ENCODE results near the gene ROPN1.
A peak's percentile ranks its signal among the peaks of the same experiment; 100 is the strongest.
"Not testable (repeated sequence)": the region's sequence is repeated elsewhere in the genome, so short reads cannot be mapped to it uniquely, and the experiment has no call there.

The ROPN1 gene

DNA sequence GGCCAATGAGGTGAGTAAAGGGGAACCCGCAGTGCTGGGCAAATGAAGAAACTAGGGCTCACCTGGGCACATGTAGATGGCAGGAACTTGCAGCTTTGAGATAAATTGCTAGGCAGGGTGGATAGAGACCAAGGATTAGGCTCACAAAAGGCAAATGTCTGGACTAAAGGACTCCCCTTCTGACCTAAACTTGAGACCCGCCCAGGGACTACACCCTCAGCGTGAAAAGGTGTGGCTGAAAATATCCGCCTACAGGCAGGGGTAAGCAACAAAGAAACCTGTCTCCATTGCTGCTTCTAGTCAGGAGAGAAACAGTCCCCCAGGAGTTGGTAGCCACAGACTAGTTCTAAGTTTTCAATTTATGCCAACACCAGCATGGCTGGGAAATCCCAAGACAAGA, 10.6 kb downstream of the ROPN1 start:
- peaks cover 61% of the 10 kb centered on the region for H3K27me3 Mint-ChIP-seq
- H3K4me1 Mint-ChIP-seq; H3K4me3 Mint-ChIP-seq; H3K27ac Mint-ChIP-seq (ENCODE audit: low read depth); ATAC-seq (replicated peaks; ENCODE audit: extremely low read depth, poor library complexity, severe bottlenecking); H3K9me3 Mint-ChIP-seq; H3K36me3 Mint-ChIP-seq (ENCODE audit: insufficient read depth); DNase-seq (ENCODE audit: low spot score in 2 of 2): not testable (repeated sequence)

DNA sequence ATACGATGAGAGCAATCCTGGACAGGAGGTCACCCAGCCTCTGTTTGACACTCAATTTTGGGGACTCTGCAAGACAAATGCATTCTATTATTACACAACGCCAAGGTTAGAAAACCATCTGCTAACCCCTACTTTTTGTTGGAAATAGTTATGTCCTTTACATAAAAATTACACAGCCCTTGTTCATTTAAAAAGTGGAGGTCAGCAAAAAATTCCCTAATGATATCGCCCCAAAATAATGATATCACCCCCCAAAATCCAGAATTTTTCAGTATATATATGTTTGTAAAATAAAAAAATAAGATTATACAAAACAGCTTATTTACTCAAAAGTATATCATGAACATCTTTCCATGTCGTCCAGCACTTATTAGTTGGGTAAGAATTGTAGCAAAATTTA, 11.4 kb downstream of the ROPN1 start:
- Mint-ChIP-seq H3K27ac (ENCODE audit: low read depth) (no peak overlapping the region), H3K4me3 (no peak overlapping the region), H3K36me3 (ENCODE audit: insufficient read depth) (no peaks in the 10 kb centered on the region), H3K27me3 (peaks cover 61% of the 10 kb centered on the region), H3K9me3 (no peaks in the 10 kb centered on the region), H3K4me1 (no peaks in the 10 kb centered on the region)
- ATAC-seq (replicated peaks; ENCODE audit: extremely low read depth, poor library complexity, severe bottlenecking) (no peak), DNase-seq (ENCODE audit: low spot score in 2 of 2) (no peak)

DNA sequence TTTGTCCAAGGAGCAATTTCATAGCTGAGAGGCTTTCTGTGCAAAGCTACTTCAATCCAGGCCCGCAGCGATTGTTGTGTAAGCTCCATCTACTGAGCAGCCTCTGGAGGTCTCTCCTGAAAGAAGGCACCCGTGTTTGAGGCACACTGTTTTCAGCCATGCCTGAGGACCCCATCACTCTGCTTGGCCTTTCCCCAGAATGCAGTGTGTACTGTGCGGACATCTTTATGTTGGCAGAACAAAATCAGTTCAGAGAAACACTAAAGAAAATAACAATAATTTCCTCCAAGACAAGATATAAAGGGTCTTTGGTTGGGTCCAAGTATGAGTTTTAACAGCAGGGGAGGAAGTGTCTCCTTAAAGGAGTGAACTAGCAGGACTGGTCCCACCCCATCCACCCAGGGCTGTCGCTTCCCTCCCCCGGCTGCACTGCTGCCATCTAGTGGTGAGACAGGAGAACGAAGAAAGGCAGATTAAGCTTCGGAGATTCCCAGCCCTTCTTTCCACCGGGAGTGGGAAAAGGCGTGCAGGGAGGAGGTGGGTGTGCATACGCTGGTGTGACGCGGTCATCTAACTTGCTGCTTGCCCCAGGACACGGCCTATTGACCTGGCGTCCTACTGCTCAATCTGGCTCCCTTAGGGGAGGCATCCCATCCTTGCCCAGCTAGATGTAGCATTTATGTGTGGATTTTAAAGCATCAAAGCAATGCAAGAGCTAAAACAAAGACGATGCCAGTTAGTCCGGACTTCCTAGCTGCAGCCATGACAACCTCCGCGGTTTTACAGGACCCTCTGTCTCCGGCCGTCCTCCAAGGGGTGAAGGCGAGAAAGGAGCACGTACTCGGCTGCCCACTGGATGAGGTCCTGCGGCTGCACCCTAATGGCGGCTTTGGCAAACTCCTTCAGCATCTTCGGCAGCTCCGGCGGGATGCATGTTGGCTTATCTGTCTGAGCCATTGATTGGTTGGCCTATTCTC, 12.1 kb downstream of the ROPN1 start:
- H3K27ac Mint-ChIP-seq (ENCODE audit: low read depth); DNase-seq (ENCODE audit: low spot score in 2 of 2); H3K4me1 Mint-ChIP-seq; H3K9me3 Mint-ChIP-seq; H3K4me3 Mint-ChIP-seq; H3K36me3 Mint-ChIP-seq (ENCODE audit: insufficient read depth): not testable (repeated sequence)
- H3K27me3 Mint-ChIP-seq = peaks cover 57% of the 10 kb centered on the region
- peak; percentile 79 for ATAC-seq (replicated peaks; ENCODE audit: extremely low read depth, poor library complexity, severe bottlenecking)

DNA sequence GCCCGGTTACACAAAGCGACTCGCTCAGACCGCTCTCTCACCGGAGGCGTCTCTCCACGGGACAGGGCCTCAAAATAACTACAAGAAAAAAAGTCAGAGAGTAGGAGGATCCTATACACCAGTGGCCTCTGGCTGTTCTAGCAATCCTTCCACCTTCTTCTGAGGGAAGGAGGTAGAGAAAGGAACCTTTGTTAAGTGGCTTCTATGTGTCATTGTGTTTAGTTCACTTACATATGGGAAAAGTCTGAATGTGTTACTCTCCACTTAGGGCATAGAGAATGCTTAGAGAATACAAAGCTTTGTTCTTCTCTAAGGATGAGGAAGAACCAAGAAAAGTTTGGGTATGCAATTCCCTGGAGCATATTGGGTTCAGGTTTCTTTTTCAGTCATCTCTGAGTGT, 15.0 kb downstream of the ROPN1 start:
- not testable (repeated sequence) for DNase-seq (ENCODE audit: low spot score in 2 of 2); ATAC-seq (replicated peaks; ENCODE audit: extremely low read depth, poor library complexity, severe bottlenecking); H3K4me1 Mint-ChIP-seq; H3K4me3 Mint-ChIP-seq; H3K27ac Mint-ChIP-seq (ENCODE audit: low read depth); H3K36me3 Mint-ChIP-seq (ENCODE audit: insufficient read depth); H3K9me3 Mint-ChIP-seq
- H3K27me3 Mint-ChIP-seq = peaks cover 48% of the 10 kb centered on the region

DNA sequence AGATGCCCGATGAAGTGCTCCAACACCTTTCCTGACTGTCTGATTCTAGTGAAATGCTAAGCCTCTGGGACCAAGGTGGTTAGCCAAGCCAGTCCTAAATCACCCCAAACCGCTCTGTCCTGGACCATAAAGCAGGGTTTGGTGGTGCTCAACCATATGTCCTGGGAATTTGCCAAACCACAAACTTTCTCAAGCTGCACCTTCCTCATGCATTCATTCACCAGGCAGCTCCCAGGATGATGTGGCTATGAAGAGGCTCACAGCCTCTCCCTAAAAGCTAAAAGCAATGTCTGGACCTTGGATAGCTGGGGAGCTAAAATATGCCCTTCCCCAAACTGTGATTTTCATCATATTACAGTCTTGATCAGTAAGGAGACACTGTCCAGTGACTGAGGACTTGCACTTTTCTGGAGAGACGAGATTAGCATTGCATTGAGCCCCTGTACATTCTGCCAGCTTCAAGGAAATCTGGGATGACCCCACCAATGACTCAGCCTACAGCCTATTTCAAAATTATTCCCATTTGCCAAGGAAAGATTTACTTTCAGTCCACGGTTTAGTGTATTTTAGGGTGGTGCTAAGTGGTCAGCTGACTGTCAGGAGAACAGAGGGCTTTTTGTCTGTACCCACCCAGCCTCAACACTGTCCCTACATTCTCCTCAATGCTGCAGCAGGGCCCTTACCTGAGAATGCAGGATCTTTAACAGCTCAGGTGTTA, 15.6 kb downstream of the ROPN1 start:
- ATAC-seq (replicated peaks; ENCODE audit: extremely low read depth, poor library complexity, severe bottlenecking); DNase-seq (ENCODE audit: low spot score in 2 of 2): not testable (repeated sequence)
- peaks cover 48% of the 10 kb centered on the region for H3K27me3 Mint-ChIP-seq

DNA sequence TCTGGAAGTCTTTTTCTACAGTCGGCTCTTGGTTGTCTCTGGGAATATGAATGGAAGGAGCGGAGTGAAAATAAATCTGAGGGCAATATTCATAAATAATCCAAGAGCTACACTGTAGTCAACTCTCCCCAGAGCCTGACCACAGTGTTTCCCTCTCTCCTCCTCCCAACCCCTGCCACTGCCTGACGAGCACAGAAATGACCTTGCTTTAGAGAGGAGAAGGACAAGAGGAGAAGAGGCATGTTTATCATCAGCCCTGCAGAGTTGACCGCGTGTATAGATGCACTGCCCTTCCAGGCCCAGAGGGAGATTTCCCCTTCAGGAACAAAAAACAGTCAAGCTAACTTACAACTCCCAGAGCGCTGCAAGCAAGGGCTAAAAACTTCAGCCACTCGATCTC, 16.9 kb downstream of the ROPN1 start:
- H3K4me1 Mint-ChIP-seq; H3K9me3 Mint-ChIP-seq; H3K36me3 Mint-ChIP-seq (ENCODE audit: insufficient read depth); H3K4me3 Mint-ChIP-seq; ATAC-seq (replicated peaks; ENCODE audit: extremely low read depth, poor library complexity, severe bottlenecking); H3K27ac Mint-ChIP-seq (ENCODE audit: low read depth); DNase-seq (ENCODE audit: low spot score in 2 of 2): not testable (repeated sequence)
- peaks cover 49% of the 10 kb centered on the region for H3K27me3 Mint-ChIP-seq

More for the DNA sequence above, 15.6 kb downstream of the ROPN1 start:
- not testable (repeated sequence) for H3K9me3 Mint-ChIP-seq; H3K4me1 Mint-ChIP-seq; H3K27ac Mint-ChIP-seq (ENCODE audit: low read depth); H3K36me3 Mint-ChIP-seq (ENCODE audit: insufficient read depth); H3K4me3 Mint-ChIP-seq

DNA sequence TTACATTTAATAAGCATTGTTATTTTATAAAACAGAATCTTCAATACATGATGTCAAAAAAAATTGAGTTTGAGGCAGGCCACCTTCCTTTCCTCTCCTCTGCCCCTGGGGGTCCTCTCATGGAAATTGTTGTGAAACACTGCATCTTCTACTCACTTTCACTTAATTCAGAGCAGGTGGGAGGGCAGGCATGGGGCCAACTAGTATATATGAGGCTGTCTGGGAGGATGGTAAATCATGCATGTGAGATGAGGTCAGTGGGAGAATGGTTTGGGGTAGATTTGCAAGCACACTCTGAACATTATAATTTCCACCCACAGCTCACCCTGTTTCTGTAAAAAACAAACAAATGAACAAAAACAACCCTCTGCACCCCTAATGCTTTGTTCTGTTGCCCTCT, 20.5 kb downstream of the ROPN1 start:
- Mint-ChIP-seq H3K4me3 (no peak overlapping the region), H3K36me3 (ENCODE audit: insufficient read depth) (no peaks in the 10 kb centered on the region), H3K27ac (ENCODE audit: low read depth) (no peak overlapping the region), H3K27me3 (peaks cover 58% of the 10 kb centered on the region), H3K4me1 (no peaks in the 10 kb centered on the region), H3K9me3 (no peaks in the 10 kb centered on the region)
- ATAC-seq (replicated peaks; ENCODE audit: extremely low read depth, poor library complexity, severe bottlenecking) = no peak
- no peak for DNase-seq (ENCODE audit: low spot score in 2 of 2)

DNA sequence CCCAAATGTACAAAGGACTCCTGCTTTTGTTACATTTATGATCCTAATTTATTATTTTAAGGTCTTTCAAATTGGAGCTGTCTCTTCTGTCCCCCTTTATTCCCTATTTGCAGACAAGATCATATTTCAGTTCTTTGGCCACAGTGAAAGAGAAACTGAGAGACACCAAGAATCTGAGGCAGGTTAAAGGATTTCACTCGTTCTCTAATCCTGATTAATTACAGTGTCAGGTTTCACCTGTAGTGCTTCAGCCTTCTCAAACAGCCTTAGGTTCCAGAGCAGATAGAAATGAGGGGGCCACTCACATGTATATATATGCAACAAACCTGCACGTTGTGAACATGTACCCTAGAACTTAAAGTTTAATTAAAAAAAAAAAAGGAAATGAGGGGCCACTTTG, 24.7 kb downstream of the ROPN1 start:
- not testable (repeated sequence) for H3K4me1 Mint-ChIP-seq; H3K36me3 Mint-ChIP-seq (ENCODE audit: insufficient read depth); H3K9me3 Mint-ChIP-seq; H3K27ac Mint-ChIP-seq (ENCODE audit: low read depth); DNase-seq (ENCODE audit: low spot score in 2 of 2); H3K4me3 Mint-ChIP-seq; ATAC-seq (replicated peaks; ENCODE audit: extremely low read depth, poor library complexity, severe bottlenecking)
- peaks cover 41% of the 10 kb centered on the region for H3K27me3 Mint-ChIP-seq

DNA sequence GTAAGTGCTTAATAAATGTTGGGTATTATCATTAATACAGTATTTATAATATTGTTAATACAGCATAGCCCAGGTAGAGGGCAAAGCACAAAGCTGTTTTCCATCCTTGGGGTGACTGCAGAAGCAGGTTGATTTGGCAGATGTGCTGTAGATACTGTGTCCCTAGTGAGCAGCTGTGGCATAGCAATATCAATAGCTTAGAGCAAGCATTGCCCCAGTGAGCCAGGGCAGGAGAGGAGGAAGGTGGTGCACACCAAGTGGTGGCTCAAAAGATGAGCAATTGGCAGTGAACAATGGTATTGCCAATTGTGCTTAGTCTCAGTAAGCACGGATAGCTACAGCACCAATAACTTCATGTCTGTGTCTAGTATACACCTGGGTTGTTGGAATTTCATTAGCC, 25.1 kb downstream of the ROPN1 start:
- peaks cover 36% of the 10 kb centered on the region for H3K27me3 Mint-ChIP-seq
- peak; percentile 89 for ATAC-seq (replicated peaks; ENCODE audit: extremely low read depth, poor library complexity, severe bottlenecking)
- H3K4me3 Mint-ChIP-seq = not testable (repeated sequence)

DNA sequence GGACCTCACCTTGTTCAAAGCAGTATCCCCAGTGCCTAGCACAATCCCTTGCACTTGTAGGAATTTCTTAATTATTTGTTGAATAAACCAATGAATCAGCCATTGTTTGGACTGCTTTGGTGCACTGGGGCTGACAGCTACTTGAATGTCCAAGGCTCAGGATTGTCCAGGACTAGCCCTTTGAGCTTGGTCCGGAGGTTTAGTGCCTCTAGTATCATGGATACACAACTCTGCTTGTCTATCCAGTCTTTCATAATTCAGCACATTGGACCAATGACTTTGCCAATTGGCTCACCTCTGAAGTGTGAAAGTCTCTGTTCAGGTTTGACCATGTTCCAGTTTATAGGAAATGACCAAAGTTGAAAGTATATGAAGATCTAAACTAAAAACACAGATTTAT, 27.1 kb downstream of the ROPN1 start:
- not testable (repeated sequence) for H3K9me3 Mint-ChIP-seq; H3K36me3 Mint-ChIP-seq (ENCODE audit: insufficient read depth); H3K4me3 Mint-ChIP-seq; DNase-seq (ENCODE audit: low spot score in 2 of 2); H3K27ac Mint-ChIP-seq (ENCODE audit: low read depth); H3K4me1 Mint-ChIP-seq; ATAC-seq (replicated peaks; ENCODE audit: extremely low read depth, poor library complexity, severe bottlenecking)
- peaks cover 19% of the 10 kb centered on the region for H3K27me3 Mint-ChIP-seq

More for the DNA sequence above, 25.1 kb downstream of the ROPN1 start:
- DNase-seq (ENCODE audit: low spot score in 2 of 2); H3K4me1 Mint-ChIP-seq; H3K9me3 Mint-ChIP-seq; H3K27ac Mint-ChIP-seq (ENCODE audit: low read depth); H3K36me3 Mint-ChIP-seq (ENCODE audit: insufficient read depth): not testable (repeated sequence)

DNA sequence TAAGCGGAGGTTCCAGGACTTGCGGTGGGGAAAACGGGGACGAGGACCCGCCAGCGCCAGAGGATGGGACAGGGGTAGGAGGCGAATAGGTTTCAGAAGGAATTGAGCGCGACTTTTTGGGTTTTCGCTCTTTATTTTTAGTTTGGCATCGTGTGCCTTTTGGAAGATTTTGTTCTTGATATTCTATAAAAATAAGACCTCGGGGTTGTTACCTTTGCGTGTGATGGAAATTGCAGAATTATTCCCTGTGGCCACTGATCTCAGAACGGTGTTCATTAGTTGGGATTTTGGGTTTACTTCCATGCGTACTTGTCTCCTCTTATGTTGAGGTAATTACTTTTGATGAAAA, 30.4 kb downstream of the ROPN1 start:
- Mint-ChIP-seq H3K9me3 (no peaks in the 10 kb centered on the region), H3K36me3 (ENCODE audit: insufficient read depth) (peaks cover 6% of the 10 kb centered on the region), H3K4me3 (peak overlapping the region; percentile 92), H3K27ac (ENCODE audit: low read depth) (peak overlapping the region; percentile 96), H3K27me3 (no peaks in the 10 kb centered on the region), H3K4me1 (peaks cover 20% of the 10 kb centered on the region)
- DNase-seq (ENCODE audit: low spot score in 2 of 2) (no peak), ATAC-seq (replicated peaks; ENCODE audit: extremely low read depth, poor library complexity, severe bottlenecking) (no peak)

DNA sequence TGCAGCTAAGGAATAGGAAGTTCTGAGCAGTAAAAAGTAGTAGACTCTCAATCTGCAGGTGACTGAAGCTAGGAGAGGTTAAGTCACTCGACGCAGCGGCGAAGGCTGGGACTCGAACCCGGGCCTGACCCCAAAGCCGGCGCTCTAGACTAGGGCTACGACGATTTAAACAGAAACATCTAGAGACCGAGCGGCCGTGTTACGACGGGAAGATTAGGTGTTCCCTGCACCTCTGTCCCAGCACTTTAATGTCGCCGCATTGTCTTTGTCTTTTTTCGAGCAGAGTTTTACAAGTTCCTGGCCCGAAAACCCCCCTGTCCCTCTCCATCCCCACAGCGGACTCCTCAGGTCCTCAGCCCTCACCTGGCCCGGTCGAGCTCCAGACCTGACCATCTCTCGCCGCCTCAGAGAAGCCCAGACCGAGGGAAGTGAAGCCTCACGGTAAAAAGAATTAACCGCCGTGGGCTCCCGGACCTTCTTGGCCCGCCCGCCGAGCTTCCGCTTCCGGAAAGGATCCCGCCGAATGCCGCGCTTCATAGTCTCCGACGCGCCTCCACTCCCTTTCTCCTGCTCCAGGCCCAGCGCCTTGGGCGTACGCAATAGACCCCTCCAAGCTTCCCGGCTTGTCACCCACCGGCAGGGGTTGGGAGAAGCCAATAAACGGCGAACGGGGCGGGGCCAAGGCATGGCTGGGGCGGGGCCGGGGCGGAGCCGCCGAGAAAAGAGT, 31.0 kb downstream of the ROPN1 start, which contains the start of gene CCDC14:
Gene CCDC14, minus strand, starts transcription at position 449 of the 727 bp plus-strand sequence. Its CDS starts 56 bp downstream, at position 393.
- peaks cover 20% of the 10 kb centered on the region for H3K4me1 Mint-ChIP-seq
- peak; percentile 75 for ATAC-seq (replicated peaks; ENCODE audit: extremely low read depth, poor library complexity, severe bottlenecking)
- peak within 1 kb of the TSS; percentile 96 for H3K27ac Mint-ChIP-seq (ENCODE audit: low read depth)

More for the DNA sequence above, 31.0 kb downstream of the ROPN1 start, which contains the start of gene CCDC14:
- H3K27me3 Mint-ChIP-seq = no peaks in the 10 kb centered on the region
- H3K4me3 Mint-ChIP-seq = peak within 1 kb of the TSS; percentile 92
- H3K9me3 Mint-ChIP-seq = no peaks in the 10 kb centered on the region
- DNase-seq (ENCODE audit: low spot score in 2 of 2) = peak; percentile 35 to 42
- peaks cover 6% of the 10 kb centered on the region for H3K36me3 Mint-ChIP-seq (ENCODE audit: insufficient read depth)
